H9 (cell line): ENCODE measurements around the gene APOL4. TPM values are rescaled to one million over a fixed set of nuclear protein-coding genes. Genes with fewer than 3 reads are reported as not detected.

Source experiments
- DNase-seq: peaks from one replicate; pipeline ENCODE4 v3.0.0-alpha.2; 2017
- H2AFZ ChIP-seq: one replicate; pipeline ENCODE4 v1.6.1; 2013; ENCODE audit warnings: mild to moderate bottlenecking, low read length, control low read depth, moderate library complexity
- H2AK5ac ChIP-seq: 2 replicates; pipeline ENCODE4 v1.6.1; 2013; ENCODE audit warnings: low read length, control low read depth, mixed read lengths; ENCODE audit not compliant: insufficient read length
- H2BK120ac ChIP-seq: one replicate; pipeline ENCODE4 v1.6.1; 2013; ENCODE audit warnings: low read depth, mild to moderate bottlenecking, low read length, control low read depth, inconsistent platforms; ENCODE audit not compliant: poor library complexity, severe bottlenecking
- H2BK12ac ChIP-seq: 2 replicates; pipeline ENCODE4 v1.6.1; 2013; ENCODE audit warnings: low read length, control low read depth, mixed read lengths, low read depth; ENCODE audit not compliant: insufficient read length
- H2BK15ac ChIP-seq: 2 replicates; pipeline ENCODE4 v1.6.1; 2013; ENCODE audit warnings: low read depth, low read length, control low read depth
- H2BK20ac ChIP-seq: one replicate; pipeline ENCODE4 v1.6.1; 2013; ENCODE audit warnings: low read depth, mild to moderate bottlenecking, low read length, control low read depth, inconsistent platforms; ENCODE audit not compliant: poor library complexity, severe bottlenecking
- H2BK5ac ChIP-seq: 2 replicates; pipeline ENCODE4 v1.6.1; 2013; ENCODE audit warnings: low read length, control low read depth, mixed read lengths; ENCODE audit not compliant: insufficient read length
- H3K14ac ChIP-seq: 2 replicates; pipeline ENCODE4 v1.6.1; 2013; ENCODE audit warnings: low read length, control low read depth; ENCODE audit not compliant: insufficient read depth
- H3K18ac ChIP-seq: 2 replicates; pipeline ENCODE4 v1.6.1; 2013; ENCODE audit warnings: low read depth, mild to moderate bottlenecking, mixed read lengths, low read length, control low read depth; ENCODE audit not compliant: insufficient read length
- H3K23ac ChIP-seq: 2 replicates; pipeline ENCODE4 v1.6.1; 2013; ENCODE audit warnings: low read length, control low read depth, mixed read lengths, low read depth; ENCODE audit not compliant: insufficient read length
- H3K23me2 ChIP-seq: 2 replicates; pipeline ENCODE4 v1.6.1; 2013; ENCODE audit warnings: low read depth, mild to moderate bottlenecking, mixed read lengths, low read length, control low read depth; ENCODE audit not compliant: insufficient read length, poor library complexity, severe bottlenecking
- H3K27ac ChIP-seq: 2 replicates; pipeline ENCODE4 v1.5.1; 2013; ENCODE audit warnings: low read length, control low read depth, mixed read lengths, low read depth; ENCODE audit not compliant: insufficient read length
- H3K27me3 ChIP-seq: 2 replicates; pipeline ENCODE4 v1.6.1; 2013; ENCODE audit warnings: low read length, control low read depth, inconsistent platforms; ENCODE audit not compliant: insufficient read depth
- H3K4ac ChIP-seq: 2 replicates; pipeline ENCODE4 v1.6.1; 2013; ENCODE audit warnings: low read depth, mild to moderate bottlenecking, control low read depth, inconsistent platforms, low read length, moderate library complexity
- H3K4me1 ChIP-seq: 2 replicates; pipeline ENCODE4 v1.6.1; 2013; ENCODE audit warnings: low read length, control low read depth, inconsistent platforms; ENCODE audit not compliant: insufficient read depth
- H3K4me2 ChIP-seq: 2 replicates; pipeline ENCODE4 v1.6.1; 2013; ENCODE audit warnings: low read length, control low read depth, mixed read lengths; ENCODE audit not compliant: insufficient read length, insufficient read depth
- H3K56ac ChIP-seq: 2 replicates; pipeline ENCODE4 v1.6.1; 2013; ENCODE audit warnings: low read depth, mild to moderate bottlenecking, mixed read lengths, low read length, control low read depth; ENCODE audit not compliant: insufficient read length
- H3K79me1 ChIP-seq: 2 replicates; pipeline ENCODE4 v1.6.1; 2013; ENCODE audit warnings: low read depth, mild to moderate bottlenecking, moderate library complexity, low read length, control low read depth, inconsistent platforms; ENCODE audit not compliant: insufficient read depth, poor library complexity, severe bottlenecking
- H3K79me2 ChIP-seq: 2 replicates; pipeline ENCODE4 v1.6.1; 2013; ENCODE audit warnings: low read length, control low read depth, inconsistent platforms; ENCODE audit not compliant: insufficient read depth
- H3K9ac ChIP-seq: 2 replicates; pipeline ENCODE4 v1.6.1; 2013; ENCODE audit warnings: low read length, control low read depth, mixed read lengths; ENCODE audit not compliant: insufficient read length; ENCODE audit errors: extremely low read depth
- H3K9me3 ChIP-seq: one replicate; pipeline ENCODE4 v1.6.1; 2013; ENCODE audit warnings: low read depth, low read length, inconsistent platforms; ENCODE audit not compliant: control insufficient read depth
- H3T11ph ChIP-seq: one replicate; pipeline ENCODE4 v1.6.1; 2013; ENCODE audit warnings: mild to moderate bottlenecking, low read length, control low read depth, inconsistent platforms
- H4K20me1 ChIP-seq: one replicate; pipeline ENCODE4 v1.6.1; 2013; ENCODE audit not compliant: control insufficient read depth, insufficient read length, insufficient read depth
- H4K5ac ChIP-seq: 2 replicates; pipeline ENCODE4 v1.6.1; 2013; ENCODE audit warnings: low read depth, mild to moderate bottlenecking, mixed read lengths, low read length, control low read depth; ENCODE audit not compliant: insufficient read length
- H4K8ac ChIP-seq: replicated peaks from 2 replicates; pipeline ENCODE4 v1.6.1; 2013; ENCODE audit warnings: low read length, control low read depth, mixed read lengths, low read depth; ENCODE audit not compliant: insufficient read length
- H4K91ac ChIP-seq: 2 replicates; pipeline ENCODE4 v1.6.1; 2013; ENCODE audit warnings: low read depth, mild to moderate bottlenecking, moderate library complexity, mixed read lengths, low read length, control low read depth; ENCODE audit not compliant: insufficient read length
- H3K27ac Mint-ChIP-seq, 3 experiments: 2 replicates in 2 of 3; 3 replicates in 1 of 3; pipeline ENCODE4 v1.8.0; 2020 to 2021; ENCODE audit warnings: mixed read lengths in 3 of 3, mild to moderate bottlenecking in 1 of 3, moderate library complexity in 1 of 3
- H3K27me3 Mint-ChIP-seq: 2 replicates; pipeline ENCODE4 v1.8.0; 2021; ENCODE audit warnings: low read depth, mild to moderate bottlenecking, moderate library complexity, mixed read lengths
- H3K36me3 Mint-ChIP-seq, 3 experiments: 2 replicates in 2 of 3; 3 replicates in 1 of 3; pipeline ENCODE4 v1.8.0; 2020 to 2021; ENCODE audit warnings: low read depth in 3 of 3, mixed read lengths in 3 of 3; ENCODE audit not compliant: insufficient read depth in 1 of 3
- H3K4me1 Mint-ChIP-seq, 2 experiments: 2 replicates each; pipeline ENCODE4 v1.8.0; 2020; ENCODE audit warnings: mixed read lengths in 2 of 2
- H3K4me3 Mint-ChIP-seq, 2 experiments: 2 replicates in 1 of 2; 3 replicates in 1 of 2; pipeline ENCODE4 v1.8.0; 2020 to 2021; ENCODE audit warnings: mild to moderate bottlenecking in 2 of 2, mixed read lengths in 2 of 2, moderate library complexity in 1 of 2
- H3K9me3 Mint-ChIP-seq, 2 experiments: 2 replicates in 1 of 2; 3 replicates in 1 of 2; pipeline ENCODE4 v1.8.0; 2020; ENCODE audit warnings: mild to moderate bottlenecking in 2 of 2, mixed read lengths in 2 of 2, moderate library complexity in 1 of 2
- WGBS: extraction: QIAGEN DNeasy Blood & Tissue Kit; methylation state at CpG from one replicate; pipeline ENCODE4 v1.1.7; 2013; ENCODE audit warnings: missing lambda C conversion rate, low lambda C conversion rate, mixed read lengths; ENCODE audit not compliant: insufficient read length; ENCODE audit errors: extremely low coverage; 5-methylcytosine and 5-hydroxymethylcytosine counted together
- total RNA-seq: library from RNA; stranded (reverse); gene quantifications from 2 replicates; pipeline ENCODE4 v1.2.1, GENCODE V29; 2021
- TF ChIP-seq, protein P1 (sequence below): fragments of 200-600 bp; sonication (generic); conservative IDR thresholded peaks from 3 replicates; pipeline ENCODE4 v1.8.0; 2021; ENCODE audit warnings: antibody characterized with exemption, mild to moderate bottlenecking

The APOL4 gene
- total RNA-seq, 1 experiment from 2014 or later, result not detected

DNA sequence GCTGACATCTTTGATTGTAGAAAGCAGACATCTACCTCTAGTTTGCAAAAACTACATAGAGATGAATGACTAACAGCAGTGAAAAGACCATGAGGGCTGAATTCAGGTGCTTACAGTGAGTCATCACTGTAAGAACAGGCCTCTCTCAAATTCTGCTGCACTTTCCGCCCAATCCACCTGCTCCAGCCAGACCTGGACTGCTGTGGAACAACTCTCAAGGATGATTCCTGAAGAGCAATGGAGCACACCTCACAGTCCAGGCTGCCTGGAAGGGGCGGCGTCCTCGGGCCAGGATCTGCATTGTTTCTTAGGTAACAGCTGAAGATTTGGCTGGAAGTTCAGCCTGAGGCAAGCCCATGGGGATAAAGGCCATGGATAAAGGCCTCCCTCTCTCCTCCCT, 22.6 kb upstream of the APOL4 start:
- Histone ChIP-seq H3K56ac (no peak overlapping the region), H3K14ac (no peak overlapping the region), H2BK5ac (no peak overlapping the region), H2BK120ac (no peak overlapping the region), H3K4me1 (no peaks in the 10 kb centered on the region), H3K79me2 (no peaks in the 10 kb centered on the region), H3K27ac (no peak overlapping the region), H2AK5ac (no peak overlapping the region), H4K20me1 (no peaks in the 10 kb centered on the region), H2BK20ac (no peak overlapping the region), H3K9ac (no peak overlapping the region), H3K4me2 (no peak overlapping the region), H2BK15ac (no peak overlapping the region), H3K27me3 (no peaks in the 10 kb centered on the region), H3K18ac (no peak overlapping the region), H2AFZ (no peak overlapping the region), H3K9me3 (no peaks in the 10 kb centered on the region), H2BK12ac (no peak overlapping the region), H3K4ac (no peak overlapping the region), H3K79me1 (no peaks in the 10 kb centered on the region), H3T11ph (no peak overlapping the region), H4K91ac (no peak overlapping the region), H4K8ac (no peak overlapping the region), H3K23me2 (no peaks in the 10 kb centered on the region), H3K23ac (no peak overlapping the region), H4K5ac (no peak overlapping the region)
- Mint-ChIP-seq H3K4me3 (no peak overlapping the region), H3K27ac (no peak overlapping the region), H3K9me3 (no peaks in the 10 kb centered on the region; a peak in 1 of 5 replicates), H3K4me1 (peaks cover 20 to 24% of the 10 kb centered on the region in 2 experiments), H3K27me3 (peaks cover 2% of the 10 kb centered on the region; the same call in 1 of the 2 replicates), H3K36me3 (peaks cover 7 to 30% (median 27%) of the 10 kb centered on the region in 3 experiments)
- TF ChIP-seq, protein P1, sequence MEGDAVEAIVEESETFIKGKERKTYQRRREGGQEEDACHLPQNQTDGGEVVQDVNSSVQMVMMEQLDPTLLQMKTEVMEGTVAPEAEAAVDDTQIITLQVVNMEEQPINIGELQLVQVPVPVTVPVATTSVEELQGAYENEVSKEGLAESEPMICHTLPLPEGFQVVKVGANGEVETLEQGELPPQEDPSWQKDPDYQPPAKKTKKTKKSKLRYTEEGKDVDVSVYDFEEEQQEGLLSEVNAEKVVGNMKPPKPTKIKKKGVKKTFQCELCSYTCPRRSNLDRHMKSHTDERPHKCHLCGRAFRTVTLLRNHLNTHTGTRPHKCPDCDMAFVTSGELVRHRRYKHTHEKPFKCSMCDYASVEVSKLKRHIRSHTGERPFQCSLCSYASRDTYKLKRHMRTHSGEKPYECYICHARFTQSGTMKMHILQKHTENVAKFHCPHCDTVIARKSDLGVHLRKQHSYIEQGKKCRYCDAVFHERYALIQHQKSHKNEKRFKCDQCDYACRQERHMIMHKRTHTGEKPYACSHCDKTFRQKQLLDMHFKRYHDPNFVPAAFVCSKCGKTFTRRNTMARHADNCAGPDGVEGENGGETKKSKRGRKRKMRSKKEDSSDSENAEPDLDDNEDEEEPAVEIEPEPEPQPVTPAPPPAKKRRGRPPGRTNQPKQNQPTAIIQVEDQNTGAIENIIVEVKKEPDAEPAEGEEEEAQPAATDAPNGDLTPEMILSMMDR, result no peak
- no CpG with 5 or more reads among the region's 4 CpGs for WGBS
- DNase-seq, result no peak
